B cell (primary cell): ENCODE data around the gene PLEKHG4.

Source experiments
- CTCF ChIP-seq: fragments of 200-600 bp; IDR thresholded peaks from one replicate; pipeline ENCODE4 v1.8.0; 2022; ENCODE audit warnings: antibody characterized with exemption, mild to moderate bottlenecking
- EZH2 ChIP-seq: IDR thresholded peaks from 2 replicates; pipeline ENCODE4 v1.6.1; 2012; ENCODE audit warnings: borderline replicate concordance, low read depth, mild to moderate bottlenecking, moderate library complexity, low read length; ENCODE audit not compliant: insufficient read depth, poor library complexity, severe bottlenecking

GRCh38 chr16:67279296-67280089 is at the start of gene PLEKHG4:
- peak; percentile 81 for TF ChIP-seq CTCF
- no peak for TF ChIP-seq EZH2
